HG03045 (cell line): ENCODE measurements around the gene GSPT2.
"Not testable (repeated sequence)": the region's sequence is repeated elsewhere in the genome, so short reads cannot be mapped to it uniquely, and the experiment has no call there.

ENCODE experiments used
- ATAC-seq: cut with Tn5 transposase; IDR thresholded peaks from one replicate; pipeline ENCODE4 v1.9.1; 2021; ENCODE audit warnings: mild to moderate bottlenecking, moderate library complexity; ENCODE audit not compliant: unreplicated experiment

GSPT2 gene

DNA sequence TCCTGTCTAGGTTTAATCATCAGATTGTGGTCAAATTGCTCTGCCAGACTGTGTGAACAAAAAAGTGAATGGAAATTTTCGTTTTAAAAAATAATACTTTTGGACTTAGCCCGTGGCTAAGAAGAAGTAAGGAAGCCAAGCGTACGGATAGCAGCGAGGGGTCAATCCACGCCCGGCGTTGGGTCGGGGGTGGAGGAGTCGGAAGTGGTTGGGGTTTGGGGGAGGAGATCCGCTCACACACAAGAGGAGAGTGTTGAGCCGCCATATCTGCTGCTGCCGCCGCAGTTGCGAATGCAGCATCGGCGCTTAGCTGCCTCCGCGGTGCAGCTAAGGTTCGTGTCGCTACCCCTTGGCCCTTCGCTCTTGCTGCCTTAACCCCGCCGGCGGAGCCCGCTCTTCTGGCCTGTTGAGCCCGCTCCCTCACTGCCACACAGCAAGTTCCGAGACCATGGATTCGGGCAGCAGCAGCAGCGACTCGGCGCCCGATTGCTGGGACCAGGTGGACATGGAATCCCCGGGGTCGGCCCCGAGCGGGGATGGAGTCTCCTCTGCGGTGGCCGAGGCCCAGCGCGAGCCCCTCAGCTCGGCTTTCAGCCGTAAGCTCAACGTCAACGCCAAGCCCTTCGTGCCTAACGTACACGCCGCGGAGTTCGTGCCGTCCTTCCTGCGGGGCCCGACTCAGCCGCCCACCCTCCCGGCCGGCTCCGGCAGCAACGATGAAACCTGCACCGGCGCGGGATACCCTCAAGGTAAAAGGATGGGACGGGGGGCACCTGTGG lies at the start of gene GSPT2:
Gene GSPT2 (plus strand): TSS at position 264 of the 779 bp plus-strand sequence. CDS start 185 bp downstream, at position 449.
- ATAC-seq: peak; percentile 94

DNA sequence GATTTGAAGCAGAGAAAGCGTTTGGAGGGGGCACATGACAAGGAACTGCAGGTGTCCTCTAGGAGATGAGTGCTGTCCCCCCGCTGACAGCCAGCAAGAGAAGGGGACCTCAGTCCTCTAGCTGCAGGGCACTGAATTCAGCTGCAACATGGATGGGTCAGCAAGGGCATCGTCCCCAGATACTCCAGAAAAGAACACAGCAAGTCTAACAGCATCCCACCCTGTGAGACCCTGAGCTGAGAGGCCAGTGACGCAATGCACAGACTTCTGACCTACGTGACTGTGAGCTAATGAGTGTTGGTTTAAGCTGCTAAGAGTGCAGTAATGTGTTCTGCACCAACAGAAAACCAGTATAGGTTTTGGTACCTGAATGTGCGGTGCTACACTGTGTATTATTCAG lies 49.0 kb upstream of the GSPT2 start:
- no peak for ATAC-seq

DNA sequence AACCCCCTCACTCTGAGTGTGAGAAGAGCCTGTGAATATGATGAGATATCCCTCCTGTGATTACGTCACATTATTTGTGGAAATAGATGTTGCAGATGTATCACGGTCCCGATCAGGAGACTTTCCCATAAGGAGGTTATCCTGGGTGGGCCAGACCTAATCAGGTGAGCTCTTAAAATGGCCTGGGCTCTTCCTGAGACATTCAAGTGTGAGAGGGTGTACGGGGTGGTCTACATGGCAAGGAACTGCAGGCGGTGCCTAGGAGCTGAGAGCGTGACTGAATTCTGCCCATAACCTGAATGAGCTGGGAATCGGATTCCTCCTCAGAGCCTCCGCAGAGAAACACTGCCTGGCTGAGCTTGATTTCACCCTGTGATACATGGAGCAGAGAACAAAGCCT lies 45.8 kb upstream of the GSPT2 start:
- ATAC-seq: no peak

DNA sequence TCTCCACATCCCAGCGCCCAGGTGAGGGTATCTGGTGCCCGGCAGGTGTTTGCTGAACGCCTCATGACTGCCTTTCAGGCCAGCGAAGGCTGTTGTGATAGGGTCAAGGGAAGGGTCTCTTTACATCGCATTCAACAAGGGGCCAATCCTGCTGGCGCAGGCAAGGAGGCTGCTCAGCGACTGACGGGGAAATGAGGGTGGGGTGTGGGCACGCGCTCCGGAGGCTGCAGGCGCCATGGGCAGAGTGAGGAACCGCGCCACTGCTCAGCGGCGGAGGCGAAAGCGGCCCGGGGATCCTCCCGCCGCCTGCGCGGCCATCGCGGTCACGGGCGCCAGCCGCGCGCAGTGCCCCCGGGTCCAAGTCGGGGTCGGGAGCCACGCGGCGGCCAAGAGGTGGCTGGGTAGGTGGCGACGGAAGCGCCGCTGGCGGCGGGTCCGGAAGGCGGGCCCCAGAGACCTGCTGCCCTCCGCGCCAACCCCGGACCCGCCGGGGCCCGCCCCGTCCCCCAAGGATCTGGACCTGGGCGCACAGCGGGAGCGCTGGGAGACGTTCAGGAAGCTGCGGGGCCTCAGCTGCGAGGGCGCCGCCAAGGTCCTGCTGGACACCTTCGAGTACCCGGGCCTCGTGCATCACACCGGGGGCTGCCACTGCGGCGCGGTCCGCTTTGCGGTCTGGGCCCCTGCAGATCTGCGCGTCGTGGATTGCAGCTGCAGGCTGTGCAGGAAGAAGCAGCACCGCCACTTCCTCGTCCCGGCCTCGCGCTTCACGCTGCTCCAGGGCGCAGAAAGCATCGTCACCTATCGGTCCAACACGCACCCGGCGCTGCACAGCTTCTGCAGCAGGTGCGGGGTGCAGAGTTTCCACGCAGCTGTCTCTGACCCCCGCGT lies 32.7 kb upstream of the GSPT2 start, which contains the start of gene CENPVL1:
Gene CENPVL1 (plus strand): TSS at position 236 of the 888 bp plus-strand sequence. CDS start 0 bp downstream, at position 236.
- not testable (repeated sequence) for ATAC-seq

DNA sequence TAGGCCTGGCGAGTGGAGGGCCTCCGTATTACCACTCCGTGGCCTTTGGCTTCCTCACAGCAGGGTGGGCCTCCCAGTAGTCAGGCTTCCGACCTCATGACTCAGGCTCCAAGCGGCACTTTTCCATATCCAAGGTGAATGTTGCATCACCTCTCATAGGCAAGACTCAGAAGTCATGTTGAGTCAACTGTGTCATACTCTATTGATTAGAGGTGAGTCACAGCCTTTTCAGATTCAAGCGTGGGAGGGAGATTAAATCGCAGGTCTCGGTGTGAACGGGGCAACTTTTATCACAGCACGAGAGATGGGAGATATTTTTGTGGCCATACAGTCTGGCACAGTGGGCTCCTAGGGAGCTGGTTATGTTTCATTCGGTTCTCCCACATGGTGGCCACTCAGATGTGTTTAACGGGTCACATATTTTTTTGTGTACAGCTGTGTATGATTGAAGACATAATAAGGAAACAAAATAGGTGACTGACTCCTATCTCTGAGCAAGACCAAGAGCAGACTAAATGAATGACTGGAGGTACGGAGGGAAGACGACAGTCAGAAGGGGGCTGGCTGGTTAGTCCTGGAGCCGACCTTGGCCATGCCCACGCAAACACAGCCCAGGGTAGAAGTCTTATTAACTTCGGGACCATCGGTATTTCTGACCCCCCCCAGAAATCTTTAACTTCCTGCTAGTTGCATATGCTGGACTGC lies 30.1 kb upstream of the GSPT2 start:
- not testable (repeated sequence) for ATAC-seq

DNA sequence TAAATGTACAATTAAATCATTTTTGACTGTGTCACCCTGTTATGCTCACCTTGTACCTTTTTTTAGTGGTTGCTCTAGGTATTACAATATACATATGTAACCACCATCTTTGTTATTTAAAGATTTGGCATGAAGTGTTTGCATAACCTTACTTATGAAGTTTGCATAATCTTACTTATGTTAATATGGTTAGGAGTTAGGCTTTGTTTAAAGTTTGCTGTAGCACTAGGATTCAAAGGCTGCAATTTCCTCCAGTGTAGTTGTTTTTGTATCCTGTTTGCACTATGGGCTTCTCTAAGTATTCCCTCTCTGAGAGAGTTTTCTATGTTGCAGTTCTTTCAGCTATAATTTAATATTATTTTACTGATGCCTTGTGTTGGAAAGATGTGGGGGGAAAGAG lies 15.0 kb upstream of the GSPT2 start:
- ATAC-seq: no peak

DNA sequence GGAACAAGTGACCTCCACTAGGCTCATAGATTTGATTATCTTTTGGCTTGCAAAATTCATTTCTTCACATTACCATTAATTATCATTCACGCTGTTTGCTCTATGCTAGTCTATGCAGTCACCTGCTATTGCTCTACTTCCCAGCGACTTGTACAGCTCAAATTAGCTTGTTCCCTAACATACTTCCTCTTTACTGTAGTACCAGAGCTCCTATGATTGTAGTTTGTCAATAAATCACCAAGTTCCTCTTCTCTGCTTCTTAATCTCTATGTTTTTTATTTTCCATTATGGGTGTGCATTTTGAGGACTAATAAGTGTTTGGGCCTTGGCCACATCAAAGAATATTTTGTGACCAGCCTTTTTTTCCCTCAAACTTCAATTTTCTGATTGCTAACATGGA lies 6.2 kb upstream of the GSPT2 start:
- ATAC-seq: no peak

DNA sequence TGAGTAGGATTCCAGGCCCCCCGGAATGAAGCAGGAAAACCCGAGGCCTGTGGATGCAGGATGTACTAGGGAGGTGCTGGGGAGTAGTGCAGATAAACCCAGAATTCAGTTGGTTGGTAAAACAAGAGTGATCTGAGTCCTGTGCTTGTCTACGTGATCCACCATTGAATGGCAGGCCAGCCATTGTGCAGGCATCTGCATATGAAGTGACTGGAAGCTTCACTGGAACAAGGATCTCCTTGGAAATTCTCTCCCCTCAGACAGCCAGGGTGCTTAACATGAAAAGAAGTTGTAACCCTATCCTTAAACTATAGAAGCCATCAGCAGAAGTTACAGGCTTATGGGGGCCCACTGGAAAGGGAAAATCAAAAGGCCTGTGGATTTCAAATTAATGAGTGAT lies 656 bp upstream of the GSPT2 start:
- no peak for ATAC-seq

DNA sequence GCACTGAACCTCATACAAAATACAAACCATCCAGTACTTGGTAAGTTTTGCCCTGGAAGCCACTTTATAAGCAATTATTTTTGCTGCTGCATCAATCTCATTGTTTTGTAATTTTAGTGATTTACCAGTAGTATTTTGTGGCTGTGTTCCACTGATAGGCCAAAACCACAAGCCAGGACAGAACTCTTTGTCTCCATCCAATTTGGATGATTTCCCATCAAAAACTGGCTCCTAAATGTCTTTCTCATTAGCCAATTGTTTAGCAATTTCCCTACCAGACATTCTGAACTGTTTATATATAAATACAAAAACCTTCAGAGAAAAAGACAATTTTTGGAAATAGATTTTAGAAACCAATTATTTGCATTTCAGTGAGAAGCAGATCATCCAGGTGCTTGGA lies 4.4 kb downstream of the GSPT2 start:
- no peak for ATAC-seq

DNA sequence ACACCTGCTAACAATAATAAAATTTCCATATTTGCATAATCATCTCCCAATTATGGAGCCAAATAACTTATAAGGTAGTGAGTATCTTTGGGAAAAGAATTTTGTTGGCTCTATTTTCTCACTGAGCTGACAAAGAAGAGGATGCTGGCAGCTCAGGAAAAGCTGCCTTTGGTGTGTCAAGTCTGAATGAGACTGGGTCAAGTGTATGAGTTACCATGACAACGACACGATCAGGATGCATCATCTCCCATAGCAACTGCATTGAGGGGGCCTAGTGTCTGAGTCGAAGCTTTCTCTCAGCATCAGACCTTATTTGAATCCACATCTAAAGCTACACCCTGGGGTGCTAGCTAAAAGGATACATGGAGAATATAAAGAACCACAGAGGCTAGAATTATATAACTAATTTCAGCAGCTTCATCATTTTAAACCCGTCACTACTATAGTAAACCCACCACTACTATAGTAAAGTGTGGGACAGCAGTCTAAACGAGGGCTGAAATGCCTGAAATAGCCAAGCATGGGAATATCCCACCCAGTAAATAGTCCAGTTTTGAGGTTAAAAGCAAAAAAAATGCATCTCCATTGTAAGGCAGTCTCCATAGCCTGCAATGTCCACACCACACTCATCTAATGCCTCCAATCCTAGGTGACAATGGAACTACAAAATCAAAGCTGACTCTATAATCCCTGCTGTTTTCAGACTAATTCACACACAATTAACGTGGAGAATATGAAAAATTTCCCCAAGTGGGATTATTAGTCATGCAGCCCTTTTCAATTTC lies 16.0 kb downstream of the GSPT2 start:
- no peak for ATAC-seq

DNA sequence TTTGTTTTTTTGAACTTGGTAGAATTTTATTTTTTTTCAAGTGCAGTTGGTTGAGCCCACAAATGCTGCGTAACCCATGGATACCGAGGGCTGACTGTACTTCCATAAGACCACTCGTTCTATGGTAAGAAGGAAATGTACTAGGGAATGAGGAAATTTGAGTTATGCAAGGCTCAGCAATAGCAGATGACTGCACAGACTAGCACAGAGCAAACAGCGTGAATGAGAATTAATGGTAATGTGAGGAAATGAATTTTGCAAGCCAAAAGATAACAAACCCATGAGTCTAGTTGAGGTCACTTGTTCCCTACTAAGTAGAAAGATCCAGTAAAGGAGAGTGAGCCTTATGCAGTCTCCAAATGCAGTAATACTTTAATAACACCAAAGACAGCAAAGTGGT lies 17.4 kb downstream of the GSPT2 start:
- no peak for ATAC-seq

DNA sequence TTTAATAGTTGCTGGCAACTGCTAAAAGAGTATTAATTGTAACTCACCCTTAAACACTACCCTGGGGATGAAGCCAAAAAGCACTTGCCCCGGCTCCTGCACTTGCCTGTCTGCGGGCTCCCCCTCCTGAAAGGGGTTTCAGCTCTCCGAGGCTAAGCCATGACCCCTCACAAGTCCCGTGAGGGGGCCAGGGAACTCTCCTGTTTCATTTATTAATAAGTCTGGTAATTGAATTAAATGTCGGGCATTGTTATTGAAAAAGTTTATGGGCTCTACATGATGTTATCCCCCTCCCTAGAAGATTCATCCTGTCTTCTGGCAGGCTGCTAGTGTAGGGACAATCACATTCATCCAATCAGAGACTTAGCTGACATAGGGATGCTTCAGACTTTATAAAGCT lies 23.3 kb downstream of the GSPT2 start:
- ATAC-seq: no peak

DNA sequence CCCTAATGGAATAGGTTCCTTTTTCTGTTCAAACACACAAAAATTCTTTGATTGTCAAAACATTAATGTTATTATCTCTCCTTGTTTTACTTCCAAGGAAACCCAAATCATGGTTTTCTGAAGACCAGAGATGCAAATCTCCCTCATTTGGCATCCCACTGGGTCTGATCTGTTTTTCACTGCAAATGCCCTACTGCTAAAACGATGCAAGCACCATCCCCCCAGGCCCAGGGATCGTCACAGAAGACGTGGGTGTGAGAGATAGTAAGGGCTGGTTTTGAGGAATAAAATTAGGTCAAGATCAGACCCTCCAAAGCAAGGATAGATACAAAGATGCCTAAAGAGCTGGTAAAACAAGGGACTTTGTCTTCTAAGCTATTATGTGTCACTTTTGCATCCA lies 33.6 kb downstream of the GSPT2 start:
- no peak for ATAC-seq

DNA sequence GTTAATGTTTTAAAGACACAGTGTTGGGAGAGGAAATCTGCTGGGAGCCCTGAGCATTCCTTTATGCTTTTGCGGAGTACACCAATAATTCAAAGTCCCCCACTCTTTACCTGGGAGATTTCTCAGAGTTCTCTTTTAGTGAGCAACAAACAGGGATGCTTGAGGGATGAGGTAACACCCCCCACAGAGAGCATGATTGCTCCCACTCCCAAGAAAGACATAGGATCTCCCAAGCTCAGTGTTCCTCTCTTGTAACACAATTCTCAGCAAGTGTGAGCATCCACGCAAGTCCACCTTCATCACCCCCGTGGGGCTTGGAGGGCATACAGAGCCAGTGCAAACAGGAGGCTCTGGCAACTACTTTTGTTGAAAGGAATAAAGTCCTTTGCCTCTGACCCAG lies 36.1 kb downstream of the GSPT2 start:
- ATAC-seq: no peak

DNA sequence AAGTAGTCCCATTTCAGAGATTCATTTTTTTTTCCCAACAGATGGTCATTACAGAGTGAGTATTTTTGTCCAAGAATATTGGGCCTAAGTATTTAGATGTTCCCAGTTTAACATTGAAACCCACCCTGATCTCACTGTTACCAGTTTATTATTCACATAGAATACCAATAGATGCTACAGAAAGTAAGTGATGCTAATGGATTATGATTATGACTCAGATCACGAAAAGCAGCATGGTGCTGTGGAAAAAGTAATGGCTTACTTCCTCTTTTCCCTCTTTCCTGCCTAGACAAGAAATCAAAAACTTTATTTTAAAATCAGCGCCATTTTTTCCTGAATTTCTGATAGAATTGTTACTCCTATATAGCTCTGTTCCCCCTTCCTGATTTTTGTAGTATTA lies 51.9 kb downstream of the GSPT2 start:
- ATAC-seq: no peak
